ENCODE measurements around the gene CLNK.

Gene CLNK

GRCh38 chr4:10454121-10454520 lies 230.4 kb downstream of the CLNK start:
- no peak for TF ChIP-seq CTCF (conservative IDR thresholded peaks at IDR 0.05; ENCODE audit: low read depth, low read length)
- no peaks in the 10 kb centered on the region for H3K27me3 ChIP-seq (ENCODE audit: insufficient read depth, low read depth)
- no peak overlapping the region for H2AFZ ChIP-seq (ENCODE audit: low read depth)
- H3K4me1 ChIP-seq (ENCODE audit: low read depth, poor library complexity, severe bottlenecking), result peaks cover 3% of the 10 kb centered on the region
- H3K79me2 ChIP-seq (ENCODE audit: insufficient read depth, low read depth), result no peaks in the 10 kb centered on the region
- H3K27ac ChIP-seq, result no peak overlapping the region
- no peaks in the 10 kb centered on the region for H3K36me3 ChIP-seq (ENCODE audit: insufficient read depth)
- H3K4me2 ChIP-seq, result no peak overlapping the region
- H4K20me1 ChIP-seq (ENCODE audit: insufficient read depth), result no peaks in the 10 kb centered on the region
- no peak overlapping the region for H3K9ac ChIP-seq
- no peak overlapping the region for H3K4me3 ChIP-seq (IDR thresholded peaks at IDR 0.05; ENCODE audit: insufficient read depth, low read depth, low read length)

GRCh38 chr4:10448991-10449390 lies 235.6 kb downstream of the CLNK start:
- no peak for TF ChIP-seq CTCF (conservative IDR thresholded peaks at IDR 0.05; ENCODE audit: low read depth, low read length)
- no peak overlapping the region for H3K27ac ChIP-seq
- H3K9ac ChIP-seq, result no peak overlapping the region
- no peaks in the 10 kb centered on the region for H3K79me2 ChIP-seq (ENCODE audit: insufficient read depth, low read depth)
- H3K4me1 ChIP-seq (ENCODE audit: low read depth, poor library complexity, severe bottlenecking), result no peaks in the 10 kb centered on the region
- H3K27me3 ChIP-seq (ENCODE audit: insufficient read depth, low read depth), result no peaks in the 10 kb centered on the region
- H2AFZ ChIP-seq (ENCODE audit: low read depth), result no peak overlapping the region
- H3K4me3 ChIP-seq (IDR thresholded peaks at IDR 0.05; ENCODE audit: insufficient read depth, low read depth, low read length), result no peak overlapping the region
- H3K36me3 ChIP-seq (ENCODE audit: insufficient read depth), result no peaks in the 10 kb centered on the region
- no peak overlapping the region for H3K4me2 ChIP-seq
- H4K20me1 ChIP-seq (ENCODE audit: insufficient read depth), result no peaks in the 10 kb centered on the region

- Histone ChIP-seq H3K4me3 (IDR thresholded peaks at IDR 0.05; ENCODE audit: insufficient read depth, low read depth, low read length) (no peak overlapping the region), H2AFZ (ENCODE audit: low read depth) (no peak overlapping the region), H3K4me1 (ENCODE audit: low read depth, poor library complexity, severe bottlenecking) (no peaks in the 10 kb centered on the region), H3K36me3 (ENCODE audit: insufficient read depth) (no peaks in the 10 kb centered on the region), H3K27ac (no peak overlapping the region), H3K79me2 (ENCODE audit: insufficient read depth, low read depth) (no peaks in the 10 kb centered on the region), H3K4me2 (no peak overlapping the region), H4K20me1 (ENCODE audit: insufficient read depth) (no peaks in the 10 kb centered on the region), H3K27me3 (ENCODE audit: insufficient read depth, low read depth) (no peaks in the 10 kb centered on the region), H3K9ac (no peak overlapping the region)
- TF ChIP-seq CTCF (conservative IDR thresholded peaks at IDR 0.05; ENCODE audit: low read depth, low read length), result no peak
Observed at GRCh38 chr4:10442976-10443375, 241.6 kb downstream of the CLNK start.

- Histone ChIP-seq H2AFZ (ENCODE audit: low read depth) (no peak overlapping the region), H3K27ac (no peak overlapping the region), H3K4me1 (ENCODE audit: low read depth, poor library complexity, severe bottlenecking) (no peaks in the 10 kb centered on the region), H3K79me2 (ENCODE audit: insufficient read depth, low read depth) (no peaks in the 10 kb centered on the region), H3K36me3 (ENCODE audit: insufficient read depth) (no peaks in the 10 kb centered on the region), H3K27me3 (ENCODE audit: insufficient read depth, low read depth) (no peaks in the 10 kb centered on the region), H3K4me2 (no peak overlapping the region), H3K9ac (no peak overlapping the region), H4K20me1 (ENCODE audit: insufficient read depth) (no peaks in the 10 kb centered on the region), H3K4me3 (IDR thresholded peaks at IDR 0.05; ENCODE audit: insufficient read depth, low read depth, low read length) (no peak overlapping the region)
- TF ChIP-seq CTCF (conservative IDR thresholded peaks at IDR 0.05; ENCODE audit: low read depth, low read length), result no peak
Observed at GRCh38 chr4:10441512-10441911, 243.1 kb downstream of the CLNK start.

- Histone ChIP-seq H3K27ac (no peak overlapping the region), H3K4me1 (ENCODE audit: low read depth, poor library complexity, severe bottlenecking) (no peaks in the 10 kb centered on the region), H3K27me3 (ENCODE audit: insufficient read depth, low read depth) (no peaks in the 10 kb centered on the region), H3K4me2 (no peak overlapping the region), H2AFZ (ENCODE audit: low read depth) (no peak overlapping the region), H3K36me3 (ENCODE audit: insufficient read depth) (no peaks in the 10 kb centered on the region), H3K9ac (no peak overlapping the region), H4K20me1 (ENCODE audit: insufficient read depth) (no peaks in the 10 kb centered on the region), H3K79me2 (ENCODE audit: insufficient read depth, low read depth) (no peaks in the 10 kb centered on the region), H3K4me3 (IDR thresholded peaks at IDR 0.05; ENCODE audit: insufficient read depth, low read depth, low read length) (no peak overlapping the region)
- TF ChIP-seq CTCF (conservative IDR thresholded peaks at IDR 0.05; ENCODE audit: low read depth, low read length), result no peak
Observed at GRCh38 chr4:10438924-10439323, 245.6 kb downstream of the CLNK start.
